HG03108 (cell line): ENCODE data around the gene MMP28.

ENCODE experiments used
- ATAC-seq: cut with Tn5 transposase; IDR thresholded peaks from one replicate; pipeline ENCODE4 v1.9.1; 2021; ENCODE audit warnings: moderate library complexity; ENCODE audit not compliant: unreplicated experiment

The MMP28 gene

GRCh38 chr17:35799942-35800341, 4.5 kb upstream of the MMP28 start:
- ATAC-seq: no peak

- ATAC-seq: no peak
Measured at GRCh38 chr17:35797918-35798317, 2.5 kb upstream of the MMP28 start.

GRCh38 chr17:35797370-35797769, 1.9 kb upstream of the MMP28 start:
- ATAC-seq: no peak

GRCh38 chr17:35796942-35797341, 1.5 kb upstream of the MMP28 start:
- no peak for ATAC-seq

GRCh38 chr17:35795871-35796265, 427 bp upstream of the MMP28 start:
- ATAC-seq: no peak

GRCh38 chr17:35793257-35793656, 2.2 kb downstream of the MMP28 start:
- ATAC-seq: no peak

- no peak for ATAC-seq
Measured at GRCh38 chr17:35791681-35792350, 3.6 kb downstream of the MMP28 start.

GRCh38 chr17:35790841-35791240, 4.6 kb downstream of the MMP28 start:
- no peak for ATAC-seq

- ATAC-seq: no peak
Measured at GRCh38 chr17:35788477-35789368, 6.7 kb downstream of the MMP28 start.

- no peak for ATAC-seq
Measured at GRCh38 chr17:35786941-35787432, 8.5 kb downstream of the MMP28 start.

GRCh38 chr17:35784895-35785294, 10.5 kb downstream of the MMP28 start:
- ATAC-seq: no peak

- ATAC-seq: no peak
Measured at GRCh38 chr17:35780950-35781349, 14.5 kb downstream of the MMP28 start.

- ATAC-seq: no peak
Measured at GRCh38 chr17:35778641-35779196, 16.7 kb downstream of the MMP28 start.

- no peak for ATAC-seq
Measured at GRCh38 chr17:35775583-35775982, 19.9 kb downstream of the MMP28 start.

- no peak for ATAC-seq
Measured at GRCh38 chr17:35775039-35775438, 20.4 kb downstream of the MMP28 start.

- ATAC-seq: no peak
Measured at GRCh38 chr17:35774499-35774898, 20.9 kb downstream of the MMP28 start.

GRCh38 chr17:35773679-35774425, 21.6 kb downstream of the MMP28 start:
- no peak for ATAC-seq

GRCh38 chr17:35773129-35773528, 22.3 kb downstream of the MMP28 start:
- ATAC-seq: no peak

- ATAC-seq: no peak
Measured at GRCh38 chr17:35769895-35770486, 25.4 kb downstream of the MMP28 start.

GRCh38 chr17:35768797-35769196, 26.6 kb downstream of the MMP28 start:
- ATAC-seq: no peak
